HepG2 (cell line): ENCODE measurements around the gene WARS2. TPM values are rescaled to one million over a fixed set of nuclear protein-coding genes. Genes with fewer than 3 reads are reported as not detected.

Source experiments
- ATAC-seq: fragments of 200-7000 bp; cut with Tn5 transposase; 3 replicates; pipeline ENCODE4 v1.9.1; 2020; ENCODE audit warnings: mild to moderate bottlenecking, moderate library complexity
- BruUV-seq: library from RNA; stranded (reverse); fragments of 400-500 nt; replicated peaks from 2 replicates; lab custom pipeline; 2021; lab: Mats Ljungman, UMichigan
- CTCF ChIA-PET: fragments of 300-600 bp; formaldehyde crosslinking; extraction: SDS; loops from one replicate; lab custom pipeline; 2021; ENCODE audit warnings: low total read pairs, inconsistent platforms, low intra/inter-chr PET ratio; lab: Yijun Ruan, JAX
- POLR2A ChIA-PET: fragments of 350-600 bp; sonication (Branson Sonifier 250); formaldehyde crosslinking; loops from one replicate; lab custom pipeline; 2020; ENCODE audit warnings: antibody characterized with exemption, inconsistent platforms; lab: Yijun Ruan, JAX
- DNase-seq: peaks from one replicate; pipeline ENCODE4 v3.0.0-alpha.2; 2015; ENCODE audit warnings: low spot score
- FAIRE-seq: peaks from 3 replicates; lab custom pipeline; 2011; peaks lifted over from hg19 to GRCh38; lab: Jason Lieb, UNC
- H2AFZ ChIP-seq: one replicate; pipeline ENCODE4 v1.6.1; 2011; ENCODE audit warnings: low read length, inconsistent platforms
- H3K27ac ChIP-seq: fragments of 300-600 bp; 3 replicates; pipeline ENCODE4 v1.8.0; 2011; ENCODE audit warnings: mixed run types, mild to moderate bottlenecking, mixed read lengths, low read length, inconsistent platforms; ENCODE audit not compliant: insufficient read depth; ENCODE audit errors: extremely low read length
- H3K27me3 ChIP-seq, 2 experiments: fragments of 200-600 bp in 1 of 2; 2 replicates in 1 of 2; 3 replicates in 1 of 2; pipeline versions ENCODE4 v1.6.0 to v1.8.0; 2011; ENCODE audit warnings: low read length in 2 of 2, mild to moderate bottlenecking in 2 of 2, moderate library complexity in 2 of 2, inconsistent platforms in 1 of 2; ENCODE audit not compliant: insufficient read depth in 2 of 2, control insufficient read depth in 1 of 2
- H3K36me3 ChIP-seq, 2 experiments: fragments of 200-600 bp in 1 of 2; replicated peaks in 1 of 2; 2 replicates in 1 of 2; 3 replicates in 1 of 2; pipeline versions ENCODE4 v1.5.1 to v1.8.0; 2011; ENCODE audit warnings: low read length in 2 of 2, inconsistent platforms in 1 of 2; ENCODE audit not compliant: insufficient read depth in 2 of 2, control insufficient read depth in 1 of 2
- H3K4me1 ChIP-seq: 2 replicates; pipeline ENCODE4 v1.5.1; 2012; ENCODE audit warnings: low read length, inconsistent platforms; ENCODE audit not compliant: insufficient read depth
- H3K4me2 ChIP-seq: 2 replicates; pipeline ENCODE4 v1.6.0; 2011; ENCODE audit warnings: low read depth, low read length, inconsistent platforms
- H3K4me3 ChIP-seq, 3 experiments: fragments of 200-600 bp in 1 of 3; sonication (generic), shearing (Covaris generic) in 1 of 3; replicated peaks in 1 of 3; 2 replicates each; pipeline ENCODE4 v1.5.1; 2011 to 2016; ENCODE audit warnings: low read length in 3 of 3, inconsistent platforms in 2 of 3, low read depth in 2 of 3, mild to moderate bottlenecking in 2 of 3, control low read depth in 1 of 3, mixed read lengths in 1 of 3; ENCODE audit not compliant: insufficient read depth in 1 of 3
- H3K79me2 ChIP-seq: one replicate; pipeline ENCODE4 v1.6.1; 2011; ENCODE audit warnings: low read length, inconsistent platforms; ENCODE audit not compliant: insufficient read depth
- H3K9ac ChIP-seq: 2 replicates; pipeline ENCODE4 v1.6.0; 2011; ENCODE audit warnings: mild to moderate bottlenecking, low read depth, low read length, inconsistent platforms; ENCODE audit not compliant: insufficient read depth
- H3K9me3 ChIP-seq: 2 replicates; pipeline ENCODE4 v1.5.1; 2012; ENCODE audit warnings: mild to moderate bottlenecking, low read length
- H4K20me1 ChIP-seq: 2 replicates; pipeline ENCODE4 v1.6.0; 2011; ENCODE audit warnings: inconsistent platforms, mild to moderate bottlenecking, low read length, moderate library complexity; ENCODE audit not compliant: insufficient read depth
- ARHGAP35 ChIP-seq: sonication (generic); formaldehyde crosslinking; IDR thresholded peaks from 2 replicates; pipeline ENCODE4 v1.9.0; 2022; ENCODE audit warnings: mild to moderate bottlenecking, inconsistent platforms, moderate library complexity, missing genetic modification reagents, borderline replicate concordance
- HNF1A ChIP-seq, 2 experiments: sonication (generic) in 1 of 2; formaldehyde crosslinking in 1 of 2; IDR thresholded peaks; 2 replicates each; pipeline versions ENCODE4 v1.4.0 to v1.6.1; 2016 to 2020; ENCODE audit warnings: borderline replicate concordance in 1 of 2, low read depth in 1 of 2, mild to moderate bottlenecking in 1 of 2, missing genetic modification reagents in 1 of 2
- HOXA9 ChIP-seq: sonication (generic); formaldehyde crosslinking; IDR thresholded peaks from 2 replicates; pipeline ENCODE4 v1.8.1; 2022; ENCODE audit warnings: missing genetic modification reagents, mild to moderate bottlenecking, moderate library complexity, borderline replicate concordance
- IRX3 ChIP-seq: sonication (generic); formaldehyde crosslinking; IDR thresholded peaks from 2 replicates; pipeline ENCODE4 v1.8.1; 2023; ENCODE audit warnings: mild to moderate bottlenecking, low read depth, missing genetic modification reagents, borderline replicate concordance
- NPAS2 ChIP-seq: sonication (generic); formaldehyde crosslinking; IDR thresholded peaks from 2 replicates; pipeline ENCODE4 v1.8.0; 2022; ENCODE audit warnings: mild to moderate bottlenecking, missing genetic modification reagents, borderline replicate concordance
- SOX5 ChIP-seq: IDR thresholded peaks from 2 replicates; pipeline ENCODE4 v1.6.1; 2016; ENCODE audit warnings: borderline replicate concordance
- SSRP1 ChIP-seq: IDR thresholded peaks from 2 replicates; pipeline ENCODE4 v1.6.1; 2016; ENCODE audit warnings: control low read depth
- TSC22D2 ChIP-seq: sonication (generic); formaldehyde crosslinking; IDR thresholded peaks from 2 replicates; pipeline ENCODE4 v1.5.1; 2020; ENCODE audit warnings: missing genetic modification reagents, mild to moderate bottlenecking, borderline replicate concordance
- ZBED4 ChIP-seq: sonication (generic); formaldehyde crosslinking; IDR thresholded peaks from 2 replicates; pipeline ENCODE4 v1.4.0; 2020; ENCODE audit warnings: missing genetic modification reagents, borderline replicate concordance
- ZBTB46 ChIP-seq: sonication (generic); formaldehyde crosslinking; IDR thresholded peaks from 2 replicates; pipeline ENCODE4 v1.4.0; 2020; ENCODE audit warnings: mild to moderate bottlenecking, missing genetic modification reagents, borderline replicate concordance
- ZEB1 ChIP-seq: IDR thresholded peaks from 2 replicates; pipeline ENCODE4 v1.6.1; 2012; ENCODE audit warnings: mild to moderate bottlenecking, low read depth, inconsistent platforms; ENCODE audit not compliant: insufficient replicate concordance
- ZMYM4 ChIP-seq: sonication (generic); formaldehyde crosslinking; IDR thresholded peaks from 2 replicates; pipeline ENCODE4 v1.8.1; 2023; ENCODE audit warnings: mild to moderate bottlenecking, missing genetic modification reagents
- ZNF296 ChIP-seq: sonication (generic); formaldehyde crosslinking; conservative IDR thresholded peaks from 2 replicates; pipeline ENCODE4 v1.5.0; 2020; ENCODE audit warnings: mild to moderate bottlenecking, missing genetic modification reagents
- WGBS: methylation state at CpG from one replicate; pipeline ENCODE4 v1.1.6; 2017; ENCODE audit warnings: low lambda C conversion rate; 5-methylcytosine and 5-hydroxymethylcytosine counted together
- in situ Hi-C: cut with HindIII; loops from 2 replicates; pipeline ENCODE4 v1.10.0; 2017; ENCODE audit warnings: low pct_unique_long_range_greater_than_20kb; ENCODE audit not compliant: extremely low pct_ligation_motif_present
- intact Hi-C: fragments of 100-400 bp; cut with micrococcal nuclease; formaldehyde crosslinking; loops from one replicate; pipeline ENCODE4 v1.10.0; 2022; ENCODE audit not compliant: unreplicated experiment
- polyA plus RNA-seq, 8 experiments: library from polyadenylated mRNA; depleted of rRNA in 3 of 8; stranded (reverse) in 7 of 8; unstranded in 1 of 8; fragments of >200 nt; fragmentation: Illumina TruSeq in 4 of 8; extraction: Trizol in 4 of 8; gene quantifications; 2 replicates each; pipeline versions ENCODE4 v1.2.1 to v1.2.3, GENCODE V29; 2011 to 2016; ENCODE audit warnings: low read depth in 4 of 8, missing spikeins in 1 of 8, mixed read lengths in 1 of 8; ENCODE audit not compliant: insufficient read depth in 1 of 8
- total RNA-seq, 5 experiments: library from RNA; depleted of rRNA; stranded (reverse); fragments of >200 nt; fragmentation: Illumina TruSeq; extraction: Trizol; gene quantifications; 2 replicates each; pipeline ENCODE4 v1.2.3, GENCODE V29; 2016; ENCODE audit warnings: low read depth in 1 of 5

The WARS2 gene
- total and polyA plus RNA-seq, 2 of the 13 experiments (the other 11 are each of a cell fraction or from before 2014, with no cell fraction given): 12.4 to 18.8 TPM

- Histone ChIP-seq H3K4me1 (no peaks in the 10 kb centered on the region), H4K20me1 (no peaks in the 10 kb centered on the region), H3K4me3 (no peak overlapping the region), H3K27ac (no peak overlapping the region), H3K4me2 (no peak overlapping the region), H3K9me3 (no peaks in the 10 kb centered on the region), H3K79me2 (no peaks in the 10 kb centered on the region), H3K9ac (no peak overlapping the region), H3K27me3 (no peaks in the 10 kb centered on the region), H3K36me3 (no peaks in the 10 kb centered on the region), H2AFZ (no peak overlapping the region)
- BruUV-seq: no TSS peak
- POLR2A ChIA-PET: no interaction called here
- FAIRE-seq (no peak), DNase-seq (no peak), ATAC-seq (no peak)
- CTCF ChIA-PET: no interaction called here
- intact Hi-C loops (no loop called here), in situ Hi-C loops (no loop called here)
- 97% methylated on average over 1 of the region's 1 CpG for WGBS
- TF ChIP-seq HOXA9 (CRISPR knock-in tag) (no peak), NPAS2 (CRISPR knock-in tag) (no peak), ZEB1 (no peak), ZBTB46 (CRISPR knock-in tag) (no peak), ZBED4 (no peak), IRX3 (CRISPR knock-in tag) (no peak), HNF1A (IDR thresholded peaks at IDR 0.05; ENCODE audit: low read depth) (no peak), HNF1A (CRISPR knock-in tag; IDR thresholded peaks at IDR 0.05; ENCODE audit: borderline replicate concordance) (no peak), ZNF296 (no peak), SSRP1 (CRISPR knock-in tag) (no peak), ARHGAP35 (CRISPR knock-in tag) (no peak), TSC22D2 (CRISPR knock-in tag) (no peak), ZMYM4 (no peak), SOX5 (CRISPR knock-in tag) (no peak)
Measured at GRCh38 chr1:119079881-119080280, 60.6 kb downstream of the WARS2 start.
